Measurements from ENCODE around the gene TM4SF1.
A peak's percentile ranks its signal among the peaks of the same experiment; 100 is the strongest.

The TM4SF1 gene

DNA sequence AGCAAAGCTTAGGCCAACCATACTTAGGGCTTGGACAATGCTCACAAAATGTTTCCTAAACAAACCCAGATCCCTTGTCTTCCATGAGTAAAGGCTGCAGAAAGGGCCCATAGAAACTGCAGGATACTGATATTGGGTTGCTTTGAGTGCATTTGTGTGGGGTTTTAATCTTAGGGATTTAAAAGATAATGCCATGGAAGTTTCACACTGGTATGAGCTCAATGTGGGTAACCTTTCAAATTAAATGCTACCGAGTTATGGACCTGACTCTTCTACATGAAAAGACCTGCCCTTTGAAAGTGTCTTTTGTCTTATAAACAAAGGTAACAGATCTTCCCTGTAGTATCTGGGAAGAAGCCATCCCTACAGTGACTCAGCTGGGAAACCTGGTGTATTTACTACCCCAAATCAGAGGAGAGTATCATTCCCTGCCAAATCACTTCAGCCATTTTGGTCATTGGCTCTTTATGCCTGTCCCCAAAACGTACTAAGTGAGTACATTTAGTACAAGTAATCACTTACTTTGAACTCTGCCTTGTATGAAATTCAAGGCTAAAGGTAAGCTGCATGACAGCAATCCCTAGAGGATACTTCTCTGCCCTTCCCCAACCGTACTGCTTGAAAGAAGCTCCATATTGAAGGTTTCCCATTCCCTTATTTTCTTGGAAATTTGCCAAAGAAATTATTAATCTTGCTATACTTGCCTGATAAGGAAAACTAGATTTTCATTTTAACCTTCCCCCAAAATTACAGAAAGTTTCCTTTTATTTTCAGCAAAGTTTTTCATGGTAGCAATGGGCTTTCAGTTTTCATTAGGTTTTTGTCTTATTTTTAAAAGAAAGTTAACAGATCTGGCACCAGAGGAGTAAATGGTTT lies 7.2 kb downstream of the TM4SF1 start:
- H3K4me3 ChIP-seq (ENCODE audit: low read length), result no peak overlapping the region
- TF ChIP-seq, protein P1, sequence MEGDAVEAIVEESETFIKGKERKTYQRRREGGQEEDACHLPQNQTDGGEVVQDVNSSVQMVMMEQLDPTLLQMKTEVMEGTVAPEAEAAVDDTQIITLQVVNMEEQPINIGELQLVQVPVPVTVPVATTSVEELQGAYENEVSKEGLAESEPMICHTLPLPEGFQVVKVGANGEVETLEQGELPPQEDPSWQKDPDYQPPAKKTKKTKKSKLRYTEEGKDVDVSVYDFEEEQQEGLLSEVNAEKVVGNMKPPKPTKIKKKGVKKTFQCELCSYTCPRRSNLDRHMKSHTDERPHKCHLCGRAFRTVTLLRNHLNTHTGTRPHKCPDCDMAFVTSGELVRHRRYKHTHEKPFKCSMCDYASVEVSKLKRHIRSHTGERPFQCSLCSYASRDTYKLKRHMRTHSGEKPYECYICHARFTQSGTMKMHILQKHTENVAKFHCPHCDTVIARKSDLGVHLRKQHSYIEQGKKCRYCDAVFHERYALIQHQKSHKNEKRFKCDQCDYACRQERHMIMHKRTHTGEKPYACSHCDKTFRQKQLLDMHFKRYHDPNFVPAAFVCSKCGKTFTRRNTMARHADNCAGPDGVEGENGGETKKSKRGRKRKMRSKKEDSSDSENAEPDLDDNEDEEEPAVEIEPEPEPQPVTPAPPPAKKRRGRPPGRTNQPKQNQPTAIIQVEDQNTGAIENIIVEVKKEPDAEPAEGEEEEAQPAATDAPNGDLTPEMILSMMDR (conservative IDR thresholded peaks at IDR 0.05; ENCODE audit: low read depth, low read length), result no peak

DNA sequence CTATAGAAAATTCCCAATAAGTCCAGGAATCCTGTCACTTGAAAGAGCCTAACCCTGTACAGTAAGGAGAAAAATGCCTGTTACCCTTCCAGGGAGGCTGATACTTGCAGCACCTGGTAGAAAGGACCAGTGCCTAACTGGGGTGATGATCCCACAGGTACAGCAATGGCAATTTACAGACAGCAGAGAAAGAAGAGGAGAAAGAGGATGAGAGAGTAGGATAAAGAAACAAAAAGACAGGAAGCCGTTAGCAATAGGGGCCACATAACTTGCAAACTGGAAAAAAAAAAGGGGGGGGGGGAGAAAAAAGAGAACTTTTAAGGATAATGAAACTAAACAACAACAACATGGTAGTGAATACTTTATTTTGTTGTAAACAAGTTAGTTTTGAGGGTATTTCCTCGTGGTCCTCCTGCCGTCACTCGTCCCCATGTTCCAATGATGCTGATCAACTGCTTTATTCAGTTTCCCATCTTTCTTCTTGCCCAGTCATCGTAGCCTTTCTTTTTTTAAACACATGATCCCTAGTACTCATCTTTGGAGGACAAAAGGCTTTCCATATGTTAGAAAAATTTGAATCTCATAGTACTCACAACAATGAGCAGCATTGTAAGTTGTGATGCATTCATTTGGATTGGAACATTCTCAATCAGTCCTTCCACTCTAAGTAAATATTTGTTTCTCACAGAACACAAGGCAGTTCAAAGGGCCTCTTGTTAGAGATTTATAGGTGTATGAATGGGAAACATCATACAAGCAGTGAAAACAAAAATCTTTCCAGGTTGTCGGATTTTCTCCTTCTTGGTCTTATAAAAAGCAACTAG lies 8.6 kb downstream of the TM4SF1 start:
- TF ChIP-seq, protein P1 (conservative IDR thresholded peaks at IDR 0.05; ENCODE audit: low read depth, low read length), result no peak
- no peak for DNase-seq (ENCODE audit: low read depth)
- H3K4me3 ChIP-seq (ENCODE audit: low read length), result no peak overlapping the region

More for the DNA sequence above, 7.2 kb downstream of the TM4SF1 start:
- DNase-seq (ENCODE audit: low read depth), result no peak

DNA sequence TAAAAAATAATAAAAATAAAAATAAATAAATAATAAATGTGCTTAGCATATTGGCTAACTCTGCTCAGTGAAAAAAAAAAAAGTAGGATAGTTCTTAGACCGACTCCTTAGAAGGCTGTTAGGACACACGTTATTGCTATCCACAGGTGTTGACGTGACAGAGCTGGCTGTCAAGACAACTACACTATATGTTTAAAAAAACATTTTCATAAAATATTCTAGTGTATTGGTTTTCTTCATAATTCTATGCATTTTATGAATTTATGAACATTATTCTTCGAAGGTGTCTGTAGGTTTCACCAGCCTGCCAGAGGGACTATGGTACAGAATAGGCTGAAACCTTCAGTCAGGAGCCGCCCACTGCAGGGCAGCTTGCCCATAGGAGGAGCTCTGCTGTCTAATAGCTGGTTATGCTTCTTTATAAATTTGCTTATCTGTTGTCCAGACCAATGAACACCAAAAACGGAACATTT lies 9.2 kb downstream of the TM4SF1 start:
- H3K4me3 ChIP-seq (ENCODE audit: low read length), result no peak overlapping the region
- DNase-seq (ENCODE audit: low read depth), result no peak
- TF ChIP-seq, protein P1 (conservative IDR thresholded peaks at IDR 0.05; ENCODE audit: low read depth, low read length), result peak; percentile 29

DNA sequence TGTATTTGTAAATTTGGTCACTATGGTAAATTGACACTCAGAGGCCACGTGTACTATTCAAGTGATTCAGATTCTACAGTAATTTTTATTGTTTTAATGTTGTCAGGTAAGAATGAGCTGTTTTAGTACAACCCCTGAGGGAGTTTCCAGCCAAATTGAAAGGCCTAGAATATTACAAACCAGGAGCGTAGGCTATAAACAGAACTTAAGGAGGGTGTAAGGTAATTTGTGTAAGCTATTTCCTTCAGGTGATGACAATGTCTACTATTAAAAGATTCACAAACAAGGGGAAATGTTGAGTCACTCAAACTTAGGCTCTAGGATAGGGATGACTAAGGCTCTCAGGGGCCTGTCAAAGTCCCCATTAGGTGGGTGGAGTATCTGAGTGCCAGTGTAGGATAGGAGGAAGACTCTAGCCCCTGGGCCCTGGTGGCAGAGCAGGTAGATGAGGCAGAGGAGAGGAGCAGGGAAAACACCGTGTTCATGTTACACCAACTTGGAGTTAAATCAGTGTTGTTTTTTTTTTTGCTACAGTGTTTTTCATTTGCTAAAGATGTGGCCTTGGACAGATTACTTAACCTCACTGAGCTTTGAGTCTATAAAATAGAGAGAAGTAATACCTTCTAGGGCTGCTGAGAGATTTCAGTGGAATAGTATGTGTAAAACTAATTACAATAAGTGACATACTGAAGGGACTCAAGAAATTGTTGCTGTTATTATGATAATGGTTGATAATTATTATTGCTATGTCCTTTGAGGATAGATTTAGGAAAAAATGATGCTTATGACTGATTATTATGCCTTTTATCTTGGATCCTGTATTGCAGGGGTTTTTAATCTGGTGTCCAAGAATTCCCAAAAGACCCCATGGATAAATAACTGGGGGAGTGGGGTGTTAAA lies 10.3 kb downstream of the TM4SF1 start:
- TF ChIP-seq, protein P1 (conservative IDR thresholded peaks at IDR 0.05; ENCODE audit: low read depth, low read length), result no peak
- no peak overlapping the region for H3K4me3 ChIP-seq (ENCODE audit: low read length)

DNA sequence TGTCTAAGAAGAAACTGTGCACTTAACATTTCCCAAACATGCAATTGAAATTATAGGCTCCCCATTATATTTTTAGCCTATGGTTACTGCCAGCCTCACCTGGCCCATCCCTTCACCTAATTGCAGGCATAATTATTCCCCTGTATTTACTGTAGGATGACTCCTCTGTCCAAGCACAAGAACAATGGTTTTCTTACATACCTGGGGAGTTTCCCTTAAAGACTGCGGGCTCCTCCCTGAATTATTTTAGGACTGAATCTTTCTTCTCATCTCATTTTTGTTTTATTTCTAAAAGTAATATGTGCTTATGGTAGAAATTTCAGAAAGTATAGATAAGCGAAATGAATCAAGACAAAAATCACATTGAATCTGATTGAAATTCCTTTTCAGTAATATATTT lies 11.4 kb downstream of the TM4SF1 start:
- DNase-seq (ENCODE audit: low read depth), result no peak
- H3K4me3 ChIP-seq (ENCODE audit: low read length), result no peak overlapping the region
- TF ChIP-seq, protein P1 (conservative IDR thresholded peaks at IDR 0.05; ENCODE audit: low read depth, low read length), result no peak

More for the DNA sequence above, 10.3 kb downstream of the TM4SF1 start:
- no peak for DNase-seq (ENCODE audit: low read depth)

DNA sequence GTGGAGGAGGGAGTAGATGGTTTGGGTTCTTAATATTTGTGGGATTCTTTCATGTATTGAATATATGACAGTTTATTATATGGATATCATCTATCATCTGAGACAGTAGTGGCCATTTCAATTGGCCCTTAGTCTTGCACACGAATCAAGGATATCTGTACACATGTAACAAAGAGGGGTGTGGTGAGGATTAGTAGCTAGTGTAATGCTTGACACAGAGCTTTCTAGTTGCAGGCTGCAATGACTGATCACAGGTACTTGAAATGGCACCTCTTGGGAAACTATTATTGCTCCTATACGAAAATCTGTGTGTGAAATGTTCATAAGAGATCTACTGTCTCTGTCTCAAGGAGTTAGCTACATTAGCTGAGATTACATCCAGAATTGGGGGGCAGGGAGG lies 12.8 kb downstream of the TM4SF1 start:
- TF ChIP-seq, protein P1 (conservative IDR thresholded peaks at IDR 0.05; ENCODE audit: low read depth, low read length), result no peak
- no peak for DNase-seq (ENCODE audit: low read depth)
- no peak overlapping the region for H3K4me3 ChIP-seq (ENCODE audit: low read length)

All from retinal pigment epithelial cell (primary cell).